NT2/D1 (cell line): Measurements from ENCODE around the gene MYH6.

Source experiments
- SUZ12 ChIP-seq: IDR thresholded peaks from 2 replicates; pipeline ENCODE4 v1.6.1; 2011; ENCODE audit not compliant: insufficient read length, insufficient read depth; ENCODE audit errors: extremely low read depth
- YY1 ChIP-seq: IDR thresholded peaks from 2 replicates; pipeline ENCODE4 v1.6.1; 2011; ENCODE audit not compliant: insufficient read length, insufficient read depth
- ZNF274 ChIP-seq: IDR thresholded peaks from 2 replicates; pipeline ENCODE4 v1.6.1; 2011; ENCODE audit warnings: mild to moderate bottlenecking, low read depth, low read length

GRCh38 chr14:23353433-23353780 lies 54.7 kb downstream of the MYH6 start:
- no peak for TF ChIP-seq YY1
- TF ChIP-seq ZNF274, result no peak
- TF ChIP-seq SUZ12, result no peak
